ENCODE data around the gene KRTAP20-2. TPM values are rescaled to one million over a fixed set of nuclear protein-coding genes. Genes with fewer than 3 reads are reported as not detected.

Gene KRTAP20-2
- polyA plus RNA-seq, 1 experiment = not detected

DNA sequence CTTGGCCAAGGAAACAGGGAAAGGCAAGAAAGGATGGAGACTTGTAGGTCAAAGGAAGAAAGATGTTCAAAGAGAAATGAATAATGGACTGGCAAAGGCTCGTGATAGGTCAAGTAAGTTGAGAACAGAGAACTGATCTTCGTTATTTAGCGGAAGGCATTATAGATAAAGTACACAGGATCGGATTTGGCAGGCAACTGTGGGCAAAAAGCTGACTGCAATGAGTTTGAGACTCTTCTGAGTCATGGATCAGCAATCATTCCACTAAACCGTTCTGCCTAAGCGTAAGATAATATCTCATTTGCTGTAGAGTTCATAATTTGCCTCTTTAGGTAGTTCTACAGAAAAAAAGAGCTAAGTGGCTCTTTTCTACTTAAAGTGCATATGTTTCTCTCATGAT is 49.5 kb downstream of the KRTAP20-2 start:
- POLR2A ChIA-PET = no interaction called here
- no peak for DNase-seq (ENCODE audit: low read depth, low spot score)
- Histone ChIP-seq H3K27me3 (ENCODE audit: control insufficient read depth, insufficient read depth, low read length) (no peaks in the 10 kb centered on the region), H3K27ac (ENCODE audit: low read depth, low read length) (no peak overlapping the region), H3K9me3 (ENCODE audit: control insufficient read depth, insufficient read depth, low read length) (peaks cover 20% of the 10 kb centered on the region), H3K4me3 (ENCODE audit: low read depth, low read length) (no peak overlapping the region)
- TF ChIP-seq, protein P1, sequence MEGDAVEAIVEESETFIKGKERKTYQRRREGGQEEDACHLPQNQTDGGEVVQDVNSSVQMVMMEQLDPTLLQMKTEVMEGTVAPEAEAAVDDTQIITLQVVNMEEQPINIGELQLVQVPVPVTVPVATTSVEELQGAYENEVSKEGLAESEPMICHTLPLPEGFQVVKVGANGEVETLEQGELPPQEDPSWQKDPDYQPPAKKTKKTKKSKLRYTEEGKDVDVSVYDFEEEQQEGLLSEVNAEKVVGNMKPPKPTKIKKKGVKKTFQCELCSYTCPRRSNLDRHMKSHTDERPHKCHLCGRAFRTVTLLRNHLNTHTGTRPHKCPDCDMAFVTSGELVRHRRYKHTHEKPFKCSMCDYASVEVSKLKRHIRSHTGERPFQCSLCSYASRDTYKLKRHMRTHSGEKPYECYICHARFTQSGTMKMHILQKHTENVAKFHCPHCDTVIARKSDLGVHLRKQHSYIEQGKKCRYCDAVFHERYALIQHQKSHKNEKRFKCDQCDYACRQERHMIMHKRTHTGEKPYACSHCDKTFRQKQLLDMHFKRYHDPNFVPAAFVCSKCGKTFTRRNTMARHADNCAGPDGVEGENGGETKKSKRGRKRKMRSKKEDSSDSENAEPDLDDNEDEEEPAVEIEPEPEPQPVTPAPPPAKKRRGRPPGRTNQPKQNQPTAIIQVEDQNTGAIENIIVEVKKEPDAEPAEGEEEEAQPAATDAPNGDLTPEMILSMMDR (IDR thresholded peaks at IDR 0.05; ENCODE audit: low read depth, low read length) = no peak
- CTCF ChIA-PET = no interaction called here

Small RNAs within 50 kb of the gene (small RNA-seq; reads per million reads assigned to genes)
- gene KRTAP20-1 (ENCODE audit: insufficient read length, low read depth) (not detected), gene KRTAP20-3 (ENCODE audit: insufficient read length, low read depth) (not detected), gene KRTAP20-4 (ENCODE audit: insufficient read length, low read depth) (not detected), gene KRTAP22-1 (ENCODE audit: insufficient read length, low read depth) (not detected), gene KRTAP22-2 (ENCODE audit: insufficient read length, low read depth) (not detected)

Other genes starting within 250 kb of the KRTAP20-2 start
- gene KRTAP13-1, start 239.2 kb upstream of the KRTAP20-2 start, polyA plus RNA-seq (2011; rRNA removed) = not detected in 2 replicates
- not detected in 2 replicates for gene KRTAP13-3, start 209.3 kb upstream of the KRTAP20-2 start, polyA plus RNA-seq (2011; rRNA removed)
- not detected in 2 replicates for gene KRTAP13-4, start 205.0 kb upstream of the KRTAP20-2 start, polyA plus RNA-seq (2011; rRNA removed)
- not detected in 2 replicates for gene KRTAP15-1, start 194.9 kb upstream of the KRTAP20-2 start, polyA plus RNA-seq (2011; rRNA removed)
- not detected in 2 replicates for gene KRTAP19-1, start 154.8 kb upstream of the KRTAP20-2 start, polyA plus RNA-seq (2011; rRNA removed)
- gene KRTAP19-2, start 147.8 kb upstream of the KRTAP20-2 start, polyA plus RNA-seq (2011; rRNA removed) = not detected in 2 replicates
- gene KRTAP19-3, start 143.2 kb upstream of the KRTAP20-2 start, polyA plus RNA-seq (2011; rRNA removed) = not detected in 2 replicates
- not detected in 2 replicates for gene KRTAP19-4, start 138.0 kb upstream of the KRTAP20-2 start, polyA plus RNA-seq (2011; rRNA removed)
- gene KRTAP19-5, start 133.1 kb upstream of the KRTAP20-2 start, polyA plus RNA-seq (2011; rRNA removed) = not detected in 2 replicates
- gene KRTAP19-6, start 93.3 kb upstream of the KRTAP20-2 start, polyA plus RNA-seq (2011; rRNA removed) = not detected in 2 replicates
- not detected in 2 replicates for gene KRTAP19-7, start 73.9 kb upstream of the KRTAP20-2 start, polyA plus RNA-seq (2011; rRNA removed)
- gene KRTAP22-2, start 44.8 kb upstream of the KRTAP20-2 start, polyA plus RNA-seq (2011; rRNA removed) = not detected in 2 replicates
- not detected in 2 replicates for gene KRTAP6-3, start 42.8 kb upstream of the KRTAP20-2 start, polyA plus RNA-seq (2011; rRNA removed)
- not detected in 2 replicates for gene KRTAP6-2, start 36.3 kb upstream of the KRTAP20-2 start, polyA plus RNA-seq (2011; rRNA removed)
- gene KRTAP22-1, start 34.1 kb upstream of the KRTAP20-2 start, polyA plus RNA-seq (2011; rRNA removed) = not detected in 2 replicates
- not detected in 2 replicates for gene KRTAP6-1, start 21.3 kb upstream of the KRTAP20-2 start, polyA plus RNA-seq (2011; rRNA removed)
- not detected in 2 replicates for gene KRTAP20-1, start 18.8 kb upstream of the KRTAP20-2 start, polyA plus RNA-seq (2011; rRNA removed)
- not detected in 2 replicates for gene KRTAP20-4, start 14.6 kb upstream of the KRTAP20-2 start, polyA plus RNA-seq (2011; rRNA removed)
- gene KRTAP20-3, start 7.7 kb downstream of the KRTAP20-2 start, polyA plus RNA-seq (2011; rRNA removed) = not detected in 2 replicates
- not detected in 2 replicates for gene KRTAP21-3, start 83.6 kb downstream of the KRTAP20-2 start, polyA plus RNA-seq (2011; rRNA removed)
- gene KRTAP21-2, start 112.1 kb downstream of the KRTAP20-2 start, polyA plus RNA-seq (2011; rRNA removed) = not detected in 2 replicates
- not detected in 2 replicates for gene KRTAP21-1, start 120.2 kb downstream of the KRTAP20-2 start, polyA plus RNA-seq (2011; rRNA removed)
- gene KRTAP8-1, start 178.1 kb downstream of the KRTAP20-2 start, polyA plus RNA-seq (2011; rRNA removed) = not detected in 2 replicates
- gene KRTAP7-1, start 194.6 kb downstream of the KRTAP20-2 start, polyA plus RNA-seq (2011; rRNA removed) = not detected in 2 replicates
- gene KRTAP11-1, start 246.4 kb downstream of the KRTAP20-2 start, polyA plus RNA-seq (2011; rRNA removed) = not detected in 2 replicates

All from AG04450 (cell line).